ENCODE results near the gene ZNF580.

ZNF580 gene

GRCh38 chr19:55613930-55614710 lies 26.7 kb upstream of the ZNF580 start:
- no peak for DNase-seq

GRCh38 chr19:55614711-55615542 lies 25.9 kb upstream of the ZNF580 start:
- TF ChIP-seq GATA1 (IDR thresholded peaks at IDR 0.05; ENCODE audit: low read depth, low read length), result no peak
- TF ChIP-seq POLR2A (IDR thresholded peaks at IDR 0.05; ENCODE audit: low read length), result no peak
- no peak for DNase-seq

More at GRCh38 chr19:55613930-55614710, 26.7 kb upstream of the ZNF580 start:
- TF ChIP-seq POLR2A (IDR thresholded peaks at IDR 0.05; ENCODE audit: low read length), result no peak
- no peak for TF ChIP-seq GATA1 (IDR thresholded peaks at IDR 0.05; ENCODE audit: low read depth, low read length)

GRCh38 chr19:55615543-55616394 lies 25.0 kb upstream of the ZNF580 start:
- no peak for DNase-seq
- TF ChIP-seq POLR2A (IDR thresholded peaks at IDR 0.05; ENCODE audit: low read length) (no peak), GATA1 (IDR thresholded peaks at IDR 0.05; ENCODE audit: low read depth, low read length) (no peak)

- TF ChIP-seq GATA1 (IDR thresholded peaks at IDR 0.05; ENCODE audit: low read depth, low read length) (no peak), POLR2A (IDR thresholded peaks at IDR 0.05; ENCODE audit: low read length) (no peak)
- no peak for DNase-seq
Observed at GRCh38 chr19:55616395-55616875, 24.4 kb upstream of the ZNF580 start.

- no peak for DNase-seq
- TF ChIP-seq POLR2A (IDR thresholded peaks at IDR 0.05; ENCODE audit: low read length) (no peak), GATA1 (IDR thresholded peaks at IDR 0.05; ENCODE audit: low read depth, low read length) (no peak)
Observed at GRCh38 chr19:55617426-55617825, 23.4 kb upstream of the ZNF580 start.

GRCh38 chr19:55618426-55618825 lies 22.4 kb upstream of the ZNF580 start:
- no peak for DNase-seq
- TF ChIP-seq GATA1 (IDR thresholded peaks at IDR 0.05; ENCODE audit: low read depth, low read length) (no peak), POLR2A (IDR thresholded peaks at IDR 0.05; ENCODE audit: low read length) (no peak)

GRCh38 chr19:55619286-55619685 lies 21.5 kb upstream of the ZNF580 start:
- DNase-seq, result no peak
- TF ChIP-seq GATA1 (IDR thresholded peaks at IDR 0.05; ENCODE audit: low read depth, low read length), result no peak
- TF ChIP-seq POLR2A (IDR thresholded peaks at IDR 0.05; ENCODE audit: low read length), result no peak

- no peak for TF ChIP-seq GATA1 (IDR thresholded peaks at IDR 0.05; ENCODE audit: low read depth, low read length)
- no peak for TF ChIP-seq POLR2A (IDR thresholded peaks at IDR 0.05; ENCODE audit: low read length)
- DNase-seq, result no peak
Observed at GRCh38 chr19:55620410-55621204, 20.2 kb upstream of the ZNF580 start.

GRCh38 chr19:55621205-55621672 lies 19.6 kb upstream of the ZNF580 start:
- DNase-seq, result no peak
- no peak for TF ChIP-seq GATA1 (IDR thresholded peaks at IDR 0.05; ENCODE audit: low read depth, low read length)
- no peak for TF ChIP-seq POLR2A (IDR thresholded peaks at IDR 0.05; ENCODE audit: low read length)

GRCh38 chr19:55621673-55622231 lies 19.1 kb upstream of the ZNF580 start:
- DNase-seq, result no peak
- no peak for TF ChIP-seq GATA1 (IDR thresholded peaks at IDR 0.05; ENCODE audit: low read depth, low read length)
- TF ChIP-seq POLR2A (IDR thresholded peaks at IDR 0.05; ENCODE audit: low read length), result no peak

GRCh38 chr19:55622242-55622969 lies 18.4 kb upstream of the ZNF580 start:
- no peak for DNase-seq
- TF ChIP-seq GATA1 (IDR thresholded peaks at IDR 0.05; ENCODE audit: low read depth, low read length) (no peak), POLR2A (IDR thresholded peaks at IDR 0.05; ENCODE audit: low read length) (no peak)

GRCh38 chr19:55623130-55623529 lies 17.7 kb upstream of the ZNF580 start:
- TF ChIP-seq GATA1 (IDR thresholded peaks at IDR 0.05; ENCODE audit: low read depth, low read length), result no peak
- no peak for TF ChIP-seq POLR2A (IDR thresholded peaks at IDR 0.05; ENCODE audit: low read length)
- DNase-seq, result no peak
